Stimulated activated CD8-positive, alpha-beta memory T cell treated with anti-CD3 and anti-CD28 coated beads, Interleukin-15, amount 100 ng/mL, for 48 hours (primary cell): ENCODE data around the gene PCCB.
"Not testable (repeated sequence)": the region's sequence is repeated elsewhere in the genome, so short reads cannot be mapped to it uniquely, and the experiment has no call there.

Experiments
- DNase-seq, 2 donors: peaks; one replicate each; pipeline ENCODE4 v3.0.0-alpha.2; 2020; ENCODE audit warnings: low read depth in 2 of 2

The PCCB gene

GRCh38 chr3:136326316-136326715 lies 76.2 kb downstream of the PCCB start:
- no peak for DNase-seq

- DNase-seq, result no peak
Observed at GRCh38 chr3:136327671-136328070, 77.5 kb downstream of the PCCB start.

- no peak for DNase-seq
Observed at GRCh38 chr3:136329593-136329992, 79.5 kb downstream of the PCCB start.

- DNase-seq, result no peak
Observed at GRCh38 chr3:136330900-136331299, 80.8 kb downstream of the PCCB start.

GRCh38 chr3:136332302-136332701 lies 82.2 kb downstream of the PCCB start:
- DNase-seq, result no peak

GRCh38 chr3:136332776-136333175 lies 82.6 kb downstream of the PCCB start:
- no peak for DNase-seq

GRCh38 chr3:136334209-136334608 lies 84.1 kb downstream of the PCCB start:
- DNase-seq, result no peak

GRCh38 chr3:136334726-136335125 lies 84.6 kb downstream of the PCCB start:
- not testable (repeated sequence) for DNase-seq

GRCh38 chr3:136336329-136337100 lies 86.4 kb downstream of the PCCB start:
- no peak for DNase-seq

- no peak for DNase-seq
Observed at GRCh38 chr3:136343446-136343845, 93.3 kb downstream of the PCCB start.

GRCh38 chr3:136343873-136344555 lies 93.9 kb downstream of the PCCB start:
- no peak for DNase-seq

GRCh38 chr3:136346486-136346885 lies 96.3 kb downstream of the PCCB start:
- DNase-seq, result no peak

- no peak for DNase-seq
Observed at GRCh38 chr3:136350132-136350531, 100.0 kb downstream of the PCCB start.

GRCh38 chr3:136350557-136350956 lies 100.4 kb downstream of the PCCB start:
- no peak for DNase-seq

GRCh38 chr3:136351351-136351750 lies 101.2 kb downstream of the PCCB start:
- no peak for DNase-seq

GRCh38 chr3:136351905-136352304 lies 101.8 kb downstream of the PCCB start:
- DNase-seq, result no peak

- no peak for DNase-seq
Observed at GRCh38 chr3:136353461-136353860, 103.3 kb downstream of the PCCB start.

GRCh38 chr3:136366289-136366688 lies 116.1 kb downstream of the PCCB start:
- no peak for DNase-seq

GRCh38 chr3:136375800-136376199 lies 125.7 kb downstream of the PCCB start:
- DNase-seq, result not testable (repeated sequence)

GRCh38 chr3:136377508-136377907 lies 127.4 kb downstream of the PCCB start:
- no peak for DNase-seq

GRCh38 chr3:136378011-136378410 lies 127.9 kb downstream of the PCCB start:
- DNase-seq, result no peak
